GM10248 (cell line): ENCODE data around the gene SLC34A1.

Experiments used
- CTCF ChIA-PET: fragments of 300-600 bp; sonication (Branson Sonifier 250); formaldehyde crosslinking; extraction: SDS; loops from one replicate; lab custom pipeline; 2021; ENCODE audit warnings: antibody characterized with exemption; lab: Yijun Ruan, JAX
- POLR2A ChIA-PET: fragments of 350-650 bp; sonication (Branson Sonifier 250); formaldehyde crosslinking; extraction: SDS; loops from one replicate; lab custom pipeline; 2020; ENCODE audit warnings: antibody characterized with exemption; lab: Yijun Ruan, JAX
- DNase-seq: peaks from one replicate; pipeline ENCODE4 v3.0.0; 2012; ENCODE audit errors: extremely low spot score
- TF ChIP-seq, protein P1 (sequence below): IDR thresholded peaks from 2 replicates; pipeline ENCODE4 v1.5.1; 2012; ENCODE audit warnings: mild to moderate bottlenecking, low read depth; ENCODE audit errors: extremely low read depth, missing control alignments, control extremely low read depth

The SLC34A1 gene

GRCh38 chr5:177404641-177405179, 20.5 kb downstream of the SLC34A1 start:
- POLR2A ChIA-PET, result interaction anchor here (1.3 to 1.6 kb wide), 4 partner anchors 21 to 50 kb away, joined by 3 to 10 read pairs (median 6); partner anchors contain the start of gene PRR7
- no peak for DNase-seq
- CTCF ChIA-PET, result interaction anchor here (0.6 to 21.8 kb wide), 41 partner anchors 15 to 333 kb away, joined by 3 to 549 read pairs (median 10); partner anchors contain the start of genes DOK3, GRK6, LMAN2 and PDLIM7
- TF ChIP-seq, protein P1, sequence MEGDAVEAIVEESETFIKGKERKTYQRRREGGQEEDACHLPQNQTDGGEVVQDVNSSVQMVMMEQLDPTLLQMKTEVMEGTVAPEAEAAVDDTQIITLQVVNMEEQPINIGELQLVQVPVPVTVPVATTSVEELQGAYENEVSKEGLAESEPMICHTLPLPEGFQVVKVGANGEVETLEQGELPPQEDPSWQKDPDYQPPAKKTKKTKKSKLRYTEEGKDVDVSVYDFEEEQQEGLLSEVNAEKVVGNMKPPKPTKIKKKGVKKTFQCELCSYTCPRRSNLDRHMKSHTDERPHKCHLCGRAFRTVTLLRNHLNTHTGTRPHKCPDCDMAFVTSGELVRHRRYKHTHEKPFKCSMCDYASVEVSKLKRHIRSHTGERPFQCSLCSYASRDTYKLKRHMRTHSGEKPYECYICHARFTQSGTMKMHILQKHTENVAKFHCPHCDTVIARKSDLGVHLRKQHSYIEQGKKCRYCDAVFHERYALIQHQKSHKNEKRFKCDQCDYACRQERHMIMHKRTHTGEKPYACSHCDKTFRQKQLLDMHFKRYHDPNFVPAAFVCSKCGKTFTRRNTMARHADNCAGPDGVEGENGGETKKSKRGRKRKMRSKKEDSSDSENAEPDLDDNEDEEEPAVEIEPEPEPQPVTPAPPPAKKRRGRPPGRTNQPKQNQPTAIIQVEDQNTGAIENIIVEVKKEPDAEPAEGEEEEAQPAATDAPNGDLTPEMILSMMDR, result no peak

- POLR2A ChIA-PET, result no interaction called here
- DNase-seq, result no peak
- TF ChIP-seq, protein P1, result no peak
- CTCF ChIA-PET, result interaction anchor here (1.0 to 21.8 kb wide), 18 partner anchors 15 to 291 kb away, joined by 3 to 549 read pairs (median 28); partner anchors contain the start of genes DOK3, GRK6, PRR7 and RGS14
Observed at GRCh38 chr5:177405312-177405711, 21.1 kb downstream of the SLC34A1 start.

GRCh38 chr5:177405805-177406204, 21.6 kb downstream of the SLC34A1 start:
- CTCF ChIA-PET, result interaction anchor here (1.2 to 21.8 kb wide), 11 partner anchors 16 to 292 kb away, joined by 3 to 549 read pairs (median 49); partner anchors contain the start of genes GRK6, PRR7 and SLC34A1

DNA sequence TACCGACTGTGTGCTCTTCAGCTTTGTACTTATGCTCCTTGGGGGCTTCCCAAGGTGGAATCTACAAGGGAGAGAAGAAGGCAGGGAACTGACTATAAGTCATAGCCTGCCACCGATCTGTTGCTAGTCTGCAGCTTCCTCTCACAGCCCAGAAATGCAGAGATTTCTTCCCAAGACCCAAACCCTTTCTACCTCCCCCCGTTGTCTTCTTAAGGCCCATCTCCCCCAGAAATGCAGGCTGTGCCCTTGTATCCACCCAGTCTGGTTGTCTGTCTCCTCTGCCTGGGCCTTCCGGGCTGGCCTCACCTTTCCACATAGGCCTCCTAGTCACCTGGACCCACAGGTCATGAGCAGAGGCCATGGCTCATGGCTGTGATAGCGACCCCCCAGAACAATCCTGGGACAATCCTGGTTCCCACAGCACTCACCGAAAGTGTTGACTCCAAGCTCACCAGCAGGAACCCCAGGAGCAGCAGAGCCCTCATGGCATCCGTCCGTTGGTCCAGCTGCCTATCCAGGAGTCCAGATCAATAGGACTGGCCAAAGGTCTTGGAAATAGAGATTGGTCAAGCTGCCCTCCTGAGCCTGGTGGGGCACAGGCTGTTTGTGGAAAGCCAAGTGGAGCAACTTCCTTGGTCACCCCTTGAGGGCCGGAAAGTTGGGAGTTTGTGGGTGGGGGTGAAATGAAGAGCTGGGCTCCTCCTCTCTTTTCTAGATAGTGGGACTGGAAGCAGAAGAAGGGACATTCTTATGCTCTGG, 25.0 kb downstream of the SLC34A1 start, which contains the start of gene F12:
Gene F12 (minus strand): TSS at position 522 of the 759 bp plus-strand sequence. CDS start 37 bp downstream, at position 485.
- CTCF ChIA-PET, result interaction anchor here (0.9 to 21.8 kb wide), 9 partner anchors 14 to 101 kb away, joined by 3 to 549 read pairs (median 5); partner anchors contain the start of genes GRK6, PRR7 and SLC34A1
- POLR2A ChIA-PET, result interaction anchor here (1.1 to 1.2 kb wide), 2 partner anchors 17 to 37 kb away, joined by 3 to 6 read pairs; partner anchors contain the start of gene GRK6
- DNase-seq, result no peak
- TF ChIP-seq, protein P1, result no peak

More at GRCh38 chr5:177405805-177406204, 21.6 kb downstream of the SLC34A1 start:
- TF ChIP-seq, protein P1, result no peak
- no peak for DNase-seq
- POLR2A ChIA-PET, result no interaction called here

DNA sequence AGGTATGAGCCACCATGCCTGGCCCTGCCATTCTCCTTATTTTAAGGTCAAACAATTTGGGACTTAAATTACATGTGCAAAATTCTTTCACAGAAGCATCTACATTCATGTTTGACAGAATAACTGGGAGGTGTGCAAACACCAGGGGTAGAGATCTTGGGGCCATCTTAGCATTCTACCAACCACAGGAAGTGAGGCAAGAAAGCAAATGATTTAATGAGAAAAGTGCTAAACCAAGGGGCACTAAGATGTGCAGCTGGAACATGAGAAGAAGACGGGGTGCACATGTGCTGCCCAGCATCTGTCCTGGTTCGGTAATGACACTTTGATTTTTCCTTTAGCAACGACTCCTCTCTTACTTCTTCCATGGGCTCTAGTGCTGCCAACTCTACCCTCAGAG, 26.3 kb downstream of the SLC34A1 start:
- DNase-seq, result no peak
- ChIA-PET CTCF (interaction anchor here (21.8 kb wide), 1 partner anchor 35 kb away, joined by 549 read pairs; the partner anchor contains the start of gene PRR7), POLR2A (no interaction called here)
- TF ChIP-seq, protein P1, result no peak
